ENCODE data around the gene AATF.

- TF ChIP-seq CTCF (IDR thresholded peaks at IDR 0.05) (no peak), POLR2A (IDR thresholded peaks at IDR 0.05) (no peak)
Measured at GRCh38 chr17:36980280-36980761, 31.6 kb downstream of the AATF start.

Measured in adrenal gland (tissue), 5 donors.